ENCODE data around the gene ATP1A3.

DNA sequence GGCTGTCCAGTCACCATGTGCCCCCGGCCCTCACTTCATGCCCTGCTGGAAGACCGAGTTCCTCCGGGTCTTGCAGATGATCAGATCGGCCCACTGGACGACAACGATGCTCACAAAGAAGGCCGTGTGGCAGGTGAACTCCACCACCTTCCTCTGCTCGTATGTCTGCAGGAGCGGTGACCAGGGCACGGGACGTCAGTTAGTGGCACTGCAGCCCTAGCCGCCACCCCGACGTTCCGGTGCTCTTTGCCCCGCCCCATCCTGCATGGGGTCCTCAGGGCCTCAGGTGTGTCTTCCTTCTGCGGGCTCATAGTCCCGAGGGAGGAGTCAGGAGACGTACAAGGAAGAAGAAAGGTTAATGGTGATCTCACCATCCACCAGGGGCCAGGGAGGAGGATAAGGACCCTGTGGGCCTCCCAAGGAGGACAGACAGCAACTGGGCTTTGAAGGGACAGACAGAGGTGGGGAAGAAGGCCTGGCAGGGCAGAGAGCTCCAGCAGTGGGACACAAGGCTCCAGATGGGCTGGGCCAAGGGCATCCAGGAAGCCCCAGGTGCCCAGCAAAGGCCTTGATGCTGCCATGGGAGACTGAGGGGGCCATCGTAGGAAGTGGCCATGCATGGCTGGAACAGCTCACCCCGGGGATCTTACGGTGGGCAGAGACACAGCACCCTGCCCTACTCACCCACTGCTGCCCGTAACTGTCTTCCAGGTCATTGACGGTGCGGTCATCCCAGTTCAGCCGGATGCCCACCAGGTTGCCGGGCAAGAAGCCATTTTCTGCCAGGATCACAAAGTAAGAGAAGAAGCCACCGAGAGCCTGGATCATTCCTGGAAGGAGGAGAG, 25.1 kb downstream of the ATP1A3 start:
- TF ChIP-seq, protein P1, sequence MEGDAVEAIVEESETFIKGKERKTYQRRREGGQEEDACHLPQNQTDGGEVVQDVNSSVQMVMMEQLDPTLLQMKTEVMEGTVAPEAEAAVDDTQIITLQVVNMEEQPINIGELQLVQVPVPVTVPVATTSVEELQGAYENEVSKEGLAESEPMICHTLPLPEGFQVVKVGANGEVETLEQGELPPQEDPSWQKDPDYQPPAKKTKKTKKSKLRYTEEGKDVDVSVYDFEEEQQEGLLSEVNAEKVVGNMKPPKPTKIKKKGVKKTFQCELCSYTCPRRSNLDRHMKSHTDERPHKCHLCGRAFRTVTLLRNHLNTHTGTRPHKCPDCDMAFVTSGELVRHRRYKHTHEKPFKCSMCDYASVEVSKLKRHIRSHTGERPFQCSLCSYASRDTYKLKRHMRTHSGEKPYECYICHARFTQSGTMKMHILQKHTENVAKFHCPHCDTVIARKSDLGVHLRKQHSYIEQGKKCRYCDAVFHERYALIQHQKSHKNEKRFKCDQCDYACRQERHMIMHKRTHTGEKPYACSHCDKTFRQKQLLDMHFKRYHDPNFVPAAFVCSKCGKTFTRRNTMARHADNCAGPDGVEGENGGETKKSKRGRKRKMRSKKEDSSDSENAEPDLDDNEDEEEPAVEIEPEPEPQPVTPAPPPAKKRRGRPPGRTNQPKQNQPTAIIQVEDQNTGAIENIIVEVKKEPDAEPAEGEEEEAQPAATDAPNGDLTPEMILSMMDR (conservative IDR thresholded peaks at IDR 0.05; ENCODE audit: low read depth, low read length), result no peak
- TF ChIP-seq EZH2phosphoT487 (IDR thresholded peaks at IDR 0.05; ENCODE audit: borderline replicate concordance, low read length) (no peak), EZH2 (IDR thresholded peaks at IDR 0.05; ENCODE audit: low read length, unreplicated experiment) (no peak)

Measured in PC-3 (cell line).